ENCODE measurements around the gene GLIS1. TPM values are rescaled to one million over a fixed set of nuclear protein-coding genes. Genes with fewer than 3 reads are reported as not detected.

GLIS1 gene
- total RNA-seq, 1 donor from 2014 or later = not detected

DNA sequence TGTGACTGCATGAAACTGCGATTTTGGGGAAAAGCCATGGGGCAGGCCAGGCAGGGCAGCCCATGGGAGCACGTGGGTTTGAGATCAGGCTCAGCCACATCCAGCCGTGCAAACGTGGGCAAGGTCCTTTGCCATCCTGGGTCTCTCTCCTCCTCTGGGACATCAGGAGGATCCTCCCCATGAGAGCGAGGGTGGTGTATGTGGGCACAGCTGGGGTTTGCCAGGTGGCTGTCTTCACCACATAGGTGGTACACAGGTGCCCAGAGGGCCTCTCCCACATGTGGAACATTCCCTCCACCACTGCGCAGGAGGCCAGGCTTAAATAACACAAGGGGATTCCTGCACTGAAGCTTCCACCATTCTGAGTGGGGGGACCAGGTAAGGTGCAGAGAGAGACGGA, 143.1 kb downstream of the GLIS1 start:
- no peak for DNase-seq (ENCODE audit: low read depth, low spot score)

DNA sequence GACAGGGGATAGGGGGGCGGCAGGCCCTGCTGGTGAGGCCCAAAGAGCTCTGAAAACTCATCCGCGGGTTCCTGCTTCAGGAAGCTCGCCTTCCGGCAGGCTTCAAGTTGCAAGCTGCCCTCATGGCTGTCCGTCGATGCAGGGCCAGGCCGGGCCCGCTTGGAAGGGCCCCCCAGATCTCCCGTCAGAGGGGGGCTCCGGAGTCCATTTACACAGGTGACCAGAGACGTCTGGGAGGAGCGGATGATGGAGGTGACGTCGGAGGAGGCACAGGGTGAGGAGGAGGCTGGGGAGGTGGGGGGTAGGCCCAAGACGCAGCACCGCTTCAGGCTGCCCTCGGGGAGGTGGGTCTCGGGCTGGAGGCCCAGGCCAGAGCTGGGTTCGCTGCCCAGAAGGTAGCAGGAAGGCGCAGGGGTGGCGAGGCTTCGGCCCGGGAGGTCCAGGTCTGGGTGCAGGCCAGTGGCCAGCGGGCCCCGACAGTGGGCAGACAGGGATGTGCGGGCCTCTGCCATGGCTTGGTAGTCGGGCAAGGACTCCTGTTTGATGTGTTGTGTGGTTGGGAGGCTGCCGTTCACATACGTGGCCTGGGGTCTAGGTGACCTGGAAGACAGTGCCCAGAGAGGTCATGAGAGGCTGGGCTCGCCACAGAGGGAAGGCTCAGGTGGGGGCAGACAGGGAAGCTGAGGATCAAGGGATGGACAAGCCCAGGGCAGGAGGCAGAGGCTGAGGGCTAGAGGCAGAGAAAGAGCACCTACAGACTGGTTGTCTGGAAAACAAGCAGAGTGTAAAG, 144.4 kb downstream of the GLIS1 start:
- DNase-seq (ENCODE audit: low read depth, low spot score) = no peak

DNA sequence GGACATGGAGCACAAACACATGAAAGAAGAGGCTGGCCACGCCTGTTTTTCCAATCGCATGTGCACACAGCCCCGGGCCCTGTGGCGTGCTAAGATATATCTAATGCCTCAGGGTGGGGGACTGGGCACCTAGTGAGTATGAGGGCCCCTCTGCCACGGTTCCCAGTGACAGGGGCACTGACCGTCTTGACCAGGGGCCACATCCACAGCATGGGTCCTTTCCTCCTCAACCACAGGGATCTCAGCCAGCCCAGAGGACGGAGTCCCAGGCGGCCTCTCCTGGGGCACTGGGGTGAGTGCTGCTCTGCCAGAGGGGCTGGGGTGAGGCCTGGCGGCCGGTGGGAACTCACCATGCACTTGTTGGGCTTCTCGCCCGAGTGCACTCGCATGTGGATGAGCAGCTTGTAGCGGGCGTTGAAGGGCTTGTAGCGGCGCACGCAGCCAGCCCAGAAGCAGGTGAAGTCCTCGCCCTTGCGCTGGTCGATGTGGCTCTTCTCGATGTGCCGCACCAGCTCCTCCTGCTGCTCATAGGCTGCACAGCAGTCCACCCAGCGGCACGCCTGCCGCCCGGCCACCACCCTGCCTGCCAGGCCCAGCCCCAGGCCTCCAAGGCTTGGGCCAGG, 145.1 kb downstream of the GLIS1 start:
- no peak for DNase-seq (ENCODE audit: low read depth, low spot score)

DNA sequence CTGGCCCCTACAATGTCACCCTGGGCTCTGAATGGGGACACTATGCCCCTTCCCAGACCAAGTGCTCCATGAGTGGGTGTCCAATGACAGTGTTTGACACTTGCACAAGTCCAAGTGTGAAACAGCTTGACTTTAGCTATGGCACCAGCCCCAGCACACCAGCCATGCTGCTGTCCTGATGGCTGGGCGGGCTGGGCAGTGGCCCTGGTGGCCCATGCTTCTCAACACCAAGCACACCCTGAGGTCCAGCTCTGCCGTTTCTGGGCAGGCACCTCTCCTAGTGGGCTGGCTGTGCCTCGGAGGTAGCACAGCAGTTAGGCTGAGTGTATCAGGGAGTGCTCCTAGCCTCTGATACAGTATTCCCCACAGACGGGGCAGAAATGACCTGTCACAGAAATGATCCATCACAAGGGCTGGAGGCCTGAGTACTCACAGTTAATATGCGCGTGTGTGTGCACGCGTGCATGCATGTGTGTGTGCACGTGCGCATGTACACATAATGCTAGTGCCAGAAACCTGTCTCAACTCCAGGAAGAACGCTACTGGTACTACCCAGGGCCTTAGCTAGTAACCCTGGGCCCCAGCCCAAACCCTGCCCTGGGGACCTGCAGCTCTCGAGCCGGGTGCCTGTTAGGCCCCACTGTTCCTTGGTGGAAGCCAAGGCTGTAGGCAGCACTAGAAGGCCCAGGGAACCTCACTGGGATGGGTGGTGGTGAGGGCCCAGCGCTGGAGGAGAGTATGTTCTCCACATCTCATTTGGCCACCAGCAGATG, 145.8 kb downstream of the GLIS1 start:
- DNase-seq (ENCODE audit: low read depth, low spot score) = no peak

DNA sequence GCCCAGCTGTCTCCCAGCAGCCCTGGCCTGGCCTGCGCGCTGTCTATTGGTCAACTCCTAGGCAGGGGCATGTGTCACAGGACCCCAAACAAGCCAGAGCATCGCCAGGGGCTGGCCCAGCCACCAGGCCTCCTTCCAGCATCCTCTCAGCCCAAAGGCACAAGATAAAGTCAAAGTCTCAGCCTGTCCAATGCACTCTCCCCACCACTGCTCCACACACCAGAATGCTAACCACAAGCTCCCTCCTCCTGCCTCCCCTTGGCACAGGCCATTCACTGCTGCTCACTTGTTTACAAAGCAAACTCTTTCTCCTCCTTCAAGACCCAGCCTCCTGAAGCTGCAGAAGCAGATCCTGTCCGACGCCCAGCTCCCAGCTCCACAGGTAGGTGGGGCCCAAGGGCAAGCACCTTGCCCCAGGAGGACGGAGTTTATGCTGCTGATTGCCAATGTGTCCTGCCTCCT, 146.4 kb downstream of the GLIS1 start:
- no peak for DNase-seq (ENCODE audit: low read depth, low spot score)

DNA sequence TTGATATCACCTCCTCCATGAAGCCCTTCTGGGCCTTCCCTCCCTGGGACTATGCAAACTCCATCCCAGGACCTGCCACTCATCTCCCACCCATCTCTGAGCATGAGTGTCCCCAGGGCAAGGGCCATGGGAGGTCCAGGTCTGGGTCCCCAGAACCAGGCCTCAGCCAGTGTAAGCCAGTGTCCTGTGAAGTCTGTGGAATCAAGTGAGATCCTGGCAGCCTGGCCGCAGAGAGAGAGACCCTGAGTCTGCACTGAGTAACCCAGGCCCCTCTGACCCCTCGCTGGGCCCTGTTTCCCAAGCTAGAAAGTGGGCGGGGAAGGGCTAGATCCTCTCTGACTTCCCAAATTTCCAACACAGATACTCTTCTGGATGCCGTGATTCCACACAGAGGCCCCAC, 147.0 kb downstream of the GLIS1 start:
- no peak for DNase-seq (ENCODE audit: low read depth, low spot score)

DNA sequence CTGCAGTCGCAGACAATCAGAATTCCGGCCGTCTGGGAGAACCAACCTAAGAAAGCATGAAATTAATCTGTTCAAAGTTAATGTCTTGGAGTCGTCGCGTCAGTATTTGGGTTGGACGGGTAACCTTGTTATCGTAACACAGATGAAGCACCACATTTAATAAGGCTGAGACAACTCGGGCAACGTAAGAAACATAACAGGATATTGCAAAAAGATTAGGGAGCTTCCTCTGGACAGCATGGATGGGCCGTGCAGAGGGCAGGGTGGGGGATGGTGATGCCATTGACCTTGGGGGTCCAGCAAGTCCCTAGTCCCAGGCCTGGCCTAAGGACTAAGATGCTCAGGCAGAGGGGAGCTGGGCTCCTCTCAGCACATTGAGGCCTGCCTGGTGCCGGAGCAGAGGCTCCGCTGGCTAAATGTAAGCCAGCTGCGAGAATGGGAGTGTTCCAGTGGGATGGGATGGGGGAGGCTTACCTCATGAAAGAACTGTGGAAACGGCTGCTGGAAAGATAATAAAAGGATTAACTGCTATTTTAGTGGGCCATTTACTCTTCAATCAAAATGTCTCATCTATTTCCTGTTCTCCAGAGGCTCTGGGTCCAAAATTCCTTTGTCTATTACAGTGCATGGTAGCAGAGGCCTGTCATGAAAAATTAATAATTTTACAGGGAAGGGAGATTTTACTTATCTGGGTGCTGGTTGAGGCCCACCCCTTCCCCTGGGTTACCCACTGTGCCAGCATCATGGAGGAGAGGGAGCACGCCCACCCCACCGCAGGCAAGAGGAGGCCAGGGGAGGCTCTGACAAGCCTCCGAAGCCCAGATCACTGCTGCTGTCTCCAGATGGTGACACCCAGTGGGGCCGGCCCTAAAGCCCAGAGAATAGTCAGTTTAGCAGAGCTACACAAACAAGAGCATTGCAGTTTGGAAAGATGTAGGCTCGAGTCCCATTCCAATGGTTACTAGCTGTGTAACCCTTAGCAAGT, 148.1 kb downstream of the GLIS1 start:
- no peak for DNase-seq (ENCODE audit: low read depth, low spot score)

DNA sequence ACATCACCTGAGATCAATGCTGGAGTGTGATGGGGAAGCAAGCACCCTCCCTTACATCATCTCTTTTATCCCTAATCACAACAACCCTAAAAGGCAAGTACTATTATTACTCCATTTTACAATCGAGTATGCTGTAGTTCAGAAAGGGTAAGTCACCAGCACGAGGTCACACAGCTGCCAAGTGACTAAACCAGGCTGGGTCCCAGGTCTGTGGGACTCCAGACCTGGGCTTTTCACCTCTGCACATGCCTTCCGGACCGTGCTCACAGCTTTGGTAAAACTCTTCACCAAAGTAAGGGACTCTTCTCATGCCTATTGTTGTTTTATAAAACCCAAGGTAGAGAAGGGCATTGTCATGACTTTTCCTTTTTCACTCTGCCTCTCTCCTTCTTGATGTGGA, 148.9 kb downstream of the GLIS1 start:
- no peak for DNase-seq (ENCODE audit: low read depth, low spot score)

DNA sequence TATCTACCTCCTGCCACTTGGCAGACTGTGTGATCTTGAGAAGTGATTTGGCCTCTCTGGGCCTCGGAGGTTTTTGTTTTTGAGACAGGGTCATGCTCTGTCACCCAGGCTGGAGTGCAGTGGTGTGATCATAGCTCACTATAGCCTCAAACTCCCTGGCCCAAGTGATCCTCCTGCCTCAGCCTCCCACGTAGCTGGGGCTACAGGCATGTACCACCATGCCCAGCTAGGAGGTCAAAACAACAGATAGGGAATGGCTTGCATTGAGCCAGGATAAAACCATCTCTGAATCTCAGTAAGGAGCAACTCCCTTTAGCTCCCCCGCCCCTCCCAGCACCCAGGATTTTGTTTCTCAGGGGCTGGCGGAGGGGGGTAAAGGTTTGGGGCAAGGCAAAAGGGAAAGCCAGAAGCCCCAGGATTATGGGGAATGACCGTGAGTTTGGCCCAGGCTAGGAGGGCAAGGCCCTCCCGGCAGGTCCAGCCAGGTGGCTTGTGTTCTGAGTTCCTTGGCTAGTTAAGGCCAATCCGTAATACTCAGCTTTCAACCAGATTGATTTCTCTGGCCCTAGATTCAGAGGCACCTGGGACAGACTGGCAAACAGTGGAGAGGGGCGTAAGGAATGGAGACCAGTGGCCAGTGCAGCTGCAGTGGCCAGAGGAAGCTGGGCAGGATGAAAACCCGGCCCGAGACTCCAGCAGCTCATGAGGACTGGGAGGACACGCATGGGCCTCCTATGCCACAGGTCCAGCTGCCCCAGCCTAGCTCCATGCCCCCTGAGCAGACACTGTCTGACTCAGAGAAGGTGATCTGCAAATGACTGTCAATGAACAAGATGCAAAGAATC, 149.7 kb downstream of the GLIS1 start:
- DNase-seq (ENCODE audit: low read depth, low spot score) = no peak

DNA sequence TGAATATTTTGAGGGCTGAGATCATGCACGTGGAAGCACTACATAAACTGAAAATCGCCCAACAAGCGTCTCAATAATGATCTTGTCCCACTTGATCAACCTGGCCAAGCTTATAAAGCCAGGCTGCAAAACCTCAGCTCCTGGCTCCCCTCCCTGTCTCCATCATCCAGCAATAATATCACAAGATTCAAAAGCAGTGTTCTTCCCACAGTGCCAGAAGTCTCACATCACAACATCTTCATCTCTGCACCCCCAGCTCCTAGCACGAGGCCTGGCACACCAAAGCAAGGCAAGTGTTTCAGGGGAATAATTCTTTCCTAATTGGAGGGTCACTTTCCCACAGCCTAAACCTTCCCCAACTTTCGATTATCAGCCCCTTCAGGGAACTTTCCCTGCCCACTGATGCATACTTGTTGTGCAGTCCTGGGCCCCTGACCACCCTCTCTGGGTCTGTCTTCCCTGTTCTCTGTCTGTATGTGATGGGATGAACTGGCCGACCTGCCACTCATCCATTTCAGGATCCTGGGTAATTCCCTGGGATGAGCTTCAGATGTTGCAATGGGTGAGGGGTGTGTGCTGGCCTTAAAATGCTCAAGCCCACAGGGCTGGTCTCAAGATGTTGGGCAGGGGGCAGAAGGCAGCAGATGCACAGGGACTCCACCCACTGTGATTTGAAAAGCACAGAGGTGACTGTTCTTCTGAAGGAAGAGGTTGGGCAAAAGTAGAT, 150.7 kb downstream of the GLIS1 start:
- no peak for DNase-seq (ENCODE audit: low read depth, low spot score)

DNA sequence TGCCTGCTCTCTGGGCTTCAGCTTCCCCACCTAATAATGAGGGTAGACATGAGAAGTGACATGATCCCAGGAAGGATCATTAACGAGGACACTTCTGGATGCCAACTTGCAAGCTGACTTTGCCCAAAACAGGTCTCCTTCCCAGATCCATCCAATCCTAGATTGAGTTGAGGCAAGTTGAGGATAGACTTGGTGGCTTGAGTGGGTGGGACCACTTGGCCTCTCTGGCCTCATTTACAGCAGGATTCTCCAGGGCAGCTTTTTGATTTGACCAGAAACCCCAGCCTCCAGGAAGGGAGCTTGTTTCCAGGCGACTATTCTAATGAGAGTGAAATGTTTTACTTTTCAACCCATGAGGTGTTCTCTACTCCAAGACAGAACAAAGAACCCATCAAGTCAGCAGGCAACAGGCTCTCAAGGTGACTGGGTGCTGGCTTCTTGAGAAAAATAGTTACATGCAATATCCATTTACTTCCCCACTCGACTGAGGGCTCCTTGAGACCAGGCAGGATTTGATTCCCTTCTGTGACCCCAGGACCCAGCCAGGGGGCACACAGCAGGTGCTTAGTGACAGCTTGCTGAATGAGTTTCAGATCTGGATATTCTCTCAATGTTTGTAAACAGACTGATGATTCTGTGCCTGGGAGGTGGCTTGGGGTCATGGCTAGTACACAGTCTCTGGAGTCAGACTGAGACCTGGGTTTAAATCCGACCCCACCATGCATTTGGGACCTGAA, 151.5 kb downstream of the GLIS1 start:
- no peak for DNase-seq (ENCODE audit: low read depth, low spot score)

DNA sequence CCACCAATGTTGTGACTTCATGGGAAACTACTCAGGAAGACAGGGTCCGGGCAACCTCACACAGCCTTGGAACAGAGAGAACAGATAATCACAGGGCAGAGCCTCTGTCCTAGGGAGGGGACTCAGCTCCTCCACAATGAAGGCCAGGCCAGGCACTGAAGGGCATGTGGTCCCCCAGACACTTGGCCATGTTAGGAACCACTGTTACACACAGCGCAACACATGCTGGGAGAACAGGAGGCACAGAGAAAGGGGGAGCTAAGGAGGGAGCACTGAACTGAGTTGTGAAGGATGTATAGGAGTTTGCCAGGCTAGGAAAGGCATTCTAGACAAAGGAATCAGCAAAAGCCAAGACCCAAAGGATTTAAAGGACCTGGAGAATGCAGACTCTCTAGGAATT, 152.2 kb downstream of the GLIS1 start:
- DNase-seq (ENCODE audit: low read depth, low spot score) = no peak

DNA sequence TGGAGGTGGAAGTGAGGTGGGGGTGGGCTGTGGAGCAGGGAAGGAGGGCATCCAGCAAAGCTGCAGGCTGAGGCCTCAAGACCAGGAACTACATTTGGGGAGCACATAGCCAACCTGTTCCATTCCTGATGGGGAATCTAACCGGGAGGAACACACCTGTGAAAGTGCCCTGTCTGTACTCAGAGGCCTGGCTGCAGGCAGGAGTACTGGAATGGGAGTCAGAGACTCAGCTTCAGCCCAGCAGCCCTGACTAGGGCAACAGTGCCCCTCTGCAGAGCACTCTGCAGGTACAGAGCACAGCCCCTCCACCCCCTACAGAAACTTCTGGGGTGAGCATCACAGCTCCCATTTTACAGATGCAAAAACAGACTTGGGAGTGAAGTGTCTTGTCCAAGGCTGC, 153.4 kb downstream of the GLIS1 start:
- no peak for DNase-seq (ENCODE audit: low read depth, low spot score)

DNA sequence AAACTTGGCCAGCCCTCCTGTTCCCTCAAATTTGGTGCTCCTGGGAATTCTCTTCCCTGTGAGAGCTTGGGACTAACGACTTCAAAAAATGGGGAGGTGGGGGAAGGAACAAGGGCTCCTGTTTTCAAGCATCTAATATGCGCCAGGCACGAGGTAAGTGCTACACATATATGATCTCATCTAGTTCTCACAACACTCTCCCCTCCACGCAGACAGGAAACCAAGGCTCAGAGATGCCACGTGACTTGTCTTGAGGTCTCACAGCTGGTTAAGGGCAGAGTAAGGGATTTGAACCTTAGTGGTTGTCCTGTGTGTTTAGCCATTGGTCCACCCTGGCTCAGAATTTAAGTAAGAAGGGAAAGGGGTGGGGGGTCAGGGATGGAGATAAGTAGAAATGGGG, 153.8 kb downstream of the GLIS1 start:
- DNase-seq (ENCODE audit: low read depth, low spot score) = no peak

DNA sequence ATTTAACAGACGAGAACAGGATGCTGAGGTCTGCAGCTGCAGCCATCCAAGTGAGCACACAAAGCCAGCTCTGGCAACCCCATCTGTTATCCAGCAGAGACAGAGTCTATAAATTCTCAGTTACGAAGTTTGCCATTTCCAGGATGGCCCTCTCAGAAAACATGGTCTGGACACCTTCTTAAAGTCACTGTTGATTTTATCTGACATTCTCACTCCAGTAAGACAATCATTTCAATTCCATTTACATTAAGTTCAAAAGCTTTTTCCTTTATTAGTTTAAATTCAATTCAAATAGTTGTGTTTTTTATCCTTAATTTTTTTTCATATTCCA, 154.2 kb downstream of the GLIS1 start:
- DNase-seq (ENCODE audit: low read depth, low spot score) = no peak

DNA sequence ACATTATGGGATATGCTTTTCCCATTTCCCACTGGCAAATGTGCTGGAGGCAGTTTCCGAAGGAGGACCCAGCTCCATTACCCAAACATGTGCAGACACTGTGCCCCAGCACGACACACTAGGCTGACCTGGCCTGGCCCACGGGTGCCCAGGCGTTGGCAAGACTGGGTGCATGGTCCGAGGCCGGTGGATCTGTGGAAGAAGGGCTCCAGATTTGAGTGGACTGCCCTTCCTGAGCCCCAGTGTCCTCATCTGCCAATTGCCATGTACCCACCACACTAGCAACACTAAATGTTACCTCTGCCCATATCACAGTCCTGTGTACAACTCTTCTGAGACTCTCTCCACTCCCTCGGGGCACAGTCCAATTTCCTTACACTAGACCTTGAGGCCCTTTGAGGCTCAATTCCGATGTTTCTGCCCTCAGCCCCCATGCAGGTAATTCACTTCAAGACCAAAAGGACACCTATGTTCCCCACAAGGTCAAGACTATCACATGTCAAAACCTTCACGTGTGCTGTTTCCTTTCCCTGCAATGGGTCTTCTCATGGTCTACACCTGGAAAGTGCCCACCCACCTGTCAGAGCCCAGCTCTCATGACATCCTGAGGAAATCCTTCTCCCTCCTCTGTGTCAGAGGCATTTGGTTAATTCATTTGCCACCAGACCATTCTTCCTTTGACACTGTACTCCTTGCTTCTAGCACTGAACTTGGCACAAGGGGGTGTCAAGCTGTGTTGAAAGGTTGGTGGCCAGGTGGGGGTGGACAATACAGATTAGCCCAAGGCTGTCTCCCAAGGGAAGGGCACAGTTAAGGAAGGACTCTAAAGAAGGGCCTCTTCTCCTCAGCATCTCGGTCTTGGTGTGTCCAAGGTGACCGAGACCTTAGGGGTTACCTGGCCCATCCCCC, 154.8 kb downstream of the GLIS1 start:
- no peak for DNase-seq (ENCODE audit: low read depth, low spot score)

DNA sequence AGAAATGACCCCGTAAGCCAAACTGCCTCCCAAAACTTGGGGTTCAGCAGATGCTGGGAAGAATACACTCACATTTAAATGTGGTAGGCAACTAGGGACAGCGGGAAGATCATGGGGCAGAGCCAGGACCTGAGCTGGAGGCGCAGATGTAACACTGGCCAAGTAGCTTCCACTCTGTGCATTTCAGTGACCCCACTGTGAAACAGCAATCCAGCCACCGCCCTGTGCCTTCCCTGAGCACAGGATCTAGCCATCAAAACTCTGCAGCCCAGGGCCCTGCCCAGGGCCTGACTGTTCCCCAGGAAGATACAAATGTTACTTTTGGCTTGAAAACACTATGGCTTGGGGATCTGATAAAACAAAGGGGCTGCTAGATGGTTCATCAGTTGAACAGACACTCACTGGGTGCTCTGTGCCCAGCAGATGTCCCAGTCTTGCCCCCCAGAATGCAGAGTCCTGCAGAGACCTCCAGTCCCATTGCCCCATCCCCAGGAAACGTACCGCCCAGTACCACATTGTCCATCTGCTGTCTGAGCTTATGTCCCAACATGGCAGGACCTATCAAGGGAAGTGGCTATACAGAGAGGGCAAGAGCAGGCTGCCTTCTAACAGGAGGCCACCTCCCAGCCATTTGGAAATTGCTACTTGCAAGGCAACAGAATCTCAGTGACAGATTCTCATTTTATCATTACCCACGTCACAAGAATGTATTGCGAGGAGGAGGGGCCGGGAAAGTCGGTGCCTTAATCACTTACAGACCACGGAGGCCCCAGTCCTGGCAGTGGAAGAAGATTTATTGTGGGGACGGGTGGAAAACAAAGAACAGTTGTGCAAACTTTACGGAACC, 155.7 kb downstream of the GLIS1 start:
- no peak for DNase-seq (ENCODE audit: low read depth, low spot score)
